ENCODE results near the gene ABHD4. TPM values are rescaled to one million over a fixed set of nuclear protein-coding genes. Genes with fewer than 3 reads are reported as not detected.

Gene ABHD4
- total and polyA plus RNA-seq, 4 donors: 20.3 to 47.4 (median 43.2) TPM

DNA sequence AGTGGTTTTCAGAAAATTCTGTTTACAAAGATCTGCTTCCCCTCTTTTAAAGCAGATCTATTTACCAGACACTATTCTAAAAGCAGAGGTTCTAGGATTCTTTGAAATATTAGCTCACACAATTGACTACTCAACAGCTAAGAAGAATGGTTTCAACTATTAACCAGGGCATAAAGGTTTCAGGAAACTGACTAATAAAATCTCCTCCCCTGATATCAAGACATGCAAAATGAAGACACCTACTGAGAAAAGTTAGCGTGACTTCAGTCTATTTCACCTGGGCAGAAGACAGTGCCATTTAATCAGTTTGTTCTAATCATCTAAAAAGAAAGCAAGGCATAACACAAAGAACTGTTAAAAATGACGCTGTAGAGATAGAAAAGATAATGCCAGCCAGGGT, 31.3 kb upstream of the ABHD4 start:
- no peaks in the 10 kb centered on the region for H3K9me3 ChIP-seq (ENCODE audit: control insufficient read depth, low read length)
- DNase-seq: no peak
- 91 to 98% methylated on average over 2 of the region's 2 CpGs for WGBS, 2 donors
- H3K27ac ChIP-seq (ENCODE audit: low read depth in 1 of 2, low read length in 2 of 2): no peak overlapping the region
- no peak for ATAC-seq (ENCODE audit: low FRiP score)
- H3K36me3 ChIP-seq (ENCODE audit: control insufficient read depth in 1 of 2, insufficient read depth in 2 of 2, low read length in 1 of 2): peaks cover 0 to 2% of the 10 kb centered on the region in 2 donors
- intact Hi-C loops (cut with DNase I): loop anchor here in 1 of 2 donors (10.0 kb wide), 1 partner anchor 248 kb away; the partner anchor contains the start of gene SLC7A7
- no peak overlapping the region for H3K4me3 ChIP-seq (ENCODE audit: low read length in 2 of 2)
- H3K27me3 ChIP-seq (ENCODE audit: control insufficient read depth in 1 of 2, insufficient read depth in 2 of 2, low read length in 1 of 2): no peaks in the 10 kb centered on the region
- H3K4me1 ChIP-seq (ENCODE audit: control insufficient read depth in 1 of 2, insufficient read depth in 2 of 2, low read length in 2 of 2): no peaks in the 10 kb centered on the region

DNA sequence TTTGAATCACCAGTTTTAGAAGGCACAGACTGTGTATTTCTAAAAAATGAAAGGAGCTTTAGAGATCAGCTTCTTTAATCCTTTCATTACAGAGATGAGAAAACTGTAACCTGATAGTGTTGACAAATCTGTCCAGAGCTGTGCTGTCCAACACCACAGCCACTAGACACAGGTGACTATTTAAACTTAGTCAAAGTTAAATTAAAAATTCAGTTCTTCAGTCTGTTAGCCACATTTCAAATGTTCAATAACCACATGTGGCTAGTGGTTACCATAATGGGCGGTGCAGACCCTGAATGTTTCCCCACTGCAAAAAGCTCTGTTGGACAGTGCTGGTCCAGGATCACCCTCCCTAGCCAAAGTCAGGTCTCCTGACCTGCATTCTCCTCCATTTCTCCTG, 30.7 kb upstream of the ABHD4 start:
- DNase-seq (no peak), ATAC-seq (ENCODE audit: low FRiP score) (no peak)
- intact Hi-C loops (cut with DNase I): loop anchor here in 1 of 2 donors (10.0 kb wide), 1 partner anchor 247 kb away; the partner anchor contains the start of gene SLC7A7
- H3K27me3 ChIP-seq (ENCODE audit: control insufficient read depth in 1 of 2, insufficient read depth in 2 of 2, low read length in 1 of 2): no peaks in the 10 kb centered on the region
- H3K4me1 ChIP-seq (ENCODE audit: control insufficient read depth in 1 of 2, insufficient read depth in 2 of 2, low read length in 2 of 2): no peaks in the 10 kb centered on the region
- 92 to 100% methylated on average over 1 of the region's 1 CpG for WGBS, 2 donors
- H3K9me3 ChIP-seq (ENCODE audit: control insufficient read depth, low read length): no peaks in the 10 kb centered on the region
- H3K27ac ChIP-seq (ENCODE audit: low read depth in 1 of 2, low read length in 2 of 2): no peak overlapping the region
- H3K36me3 ChIP-seq (ENCODE audit: control insufficient read depth in 1 of 2, insufficient read depth in 2 of 2, low read length in 1 of 2): peaks cover 1 to 2% of the 10 kb centered on the region in 2 donors
- no peak overlapping the region for H3K4me3 ChIP-seq (ENCODE audit: low read length in 2 of 2)

DNA sequence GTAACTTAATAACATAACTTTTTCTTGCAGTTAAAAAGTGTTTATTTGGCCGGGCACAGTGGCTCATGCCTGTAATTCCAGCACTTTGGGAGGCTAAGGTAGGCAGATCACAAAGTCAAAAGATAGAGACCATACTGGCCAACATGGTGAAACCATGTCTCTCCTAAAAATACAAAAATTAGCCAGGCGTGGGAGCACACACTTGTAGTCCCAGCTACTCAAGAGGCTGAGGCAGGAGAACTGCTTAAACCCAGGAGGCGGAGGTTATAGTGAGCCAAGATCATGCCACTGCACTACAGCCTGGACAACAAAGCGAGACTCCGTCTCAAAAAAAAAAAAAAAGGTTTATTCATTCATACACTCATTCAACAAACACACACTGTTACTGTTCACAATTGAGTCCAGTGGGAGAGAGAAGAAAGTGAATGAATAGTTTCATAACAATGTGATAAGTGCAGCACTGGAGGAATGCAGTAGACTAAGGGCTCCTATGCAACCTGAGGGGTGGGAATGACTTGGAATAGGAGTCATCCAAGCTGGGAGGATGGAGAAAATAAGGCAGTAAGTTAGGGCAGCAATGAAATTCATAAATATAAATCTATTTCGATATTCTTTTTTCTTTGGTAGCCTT, 28.9 kb upstream of the ABHD4 start:
- no peak for DNase-seq
- 82 to 86% methylated on average over 6 of the region's 6 CpGs for WGBS, 2 donors
- Histone ChIP-seq H3K4me1 (ENCODE audit: control insufficient read depth in 1 of 2, insufficient read depth in 2 of 2, low read length in 2 of 2) (no peaks in the 10 kb centered on the region), H3K27me3 (ENCODE audit: control insufficient read depth in 1 of 2, insufficient read depth in 2 of 2, low read length in 1 of 2) (no peaks in the 10 kb centered on the region), H3K9me3 (ENCODE audit: control insufficient read depth, low read length) (no peaks in the 10 kb centered on the region), H3K27ac (ENCODE audit: low read depth in 1 of 2, low read length in 2 of 2) (no peak overlapping the region), H3K4me3 (ENCODE audit: low read length in 2 of 2) (no peak overlapping the region), H3K36me3 (ENCODE audit: control insufficient read depth in 1 of 2, insufficient read depth in 2 of 2, low read length in 1 of 2) (peaks cover 2 to 3% of the 10 kb centered on the region in 2 donors)
- no peak for ATAC-seq (ENCODE audit: low FRiP score)
- intact Hi-C loops (cut with DNase I): loop anchor here in 1 of 2 donors (10.0 kb wide), 1 partner anchor 246 kb away; the partner anchor contains the start of gene SLC7A7

DNA sequence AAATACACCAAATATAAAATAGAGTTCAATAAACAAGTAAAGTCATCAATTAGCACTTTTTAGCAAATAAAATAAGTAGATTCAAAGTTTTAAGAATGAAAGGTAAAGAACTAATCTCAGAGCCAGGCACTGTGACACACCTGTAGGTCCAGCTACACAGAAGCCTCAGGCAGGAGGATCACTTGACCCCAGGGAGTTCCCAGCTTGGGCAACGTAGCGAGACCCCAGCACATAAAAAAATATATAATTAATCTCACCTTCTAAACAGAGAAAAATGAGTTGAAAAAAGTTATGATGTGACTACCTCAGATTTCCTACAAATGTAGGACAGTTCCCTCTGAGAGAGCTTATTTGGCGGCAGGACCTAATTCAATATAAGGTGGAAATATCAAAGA, 28.4 kb upstream of the ABHD4 start:
- no peaks in the 10 kb centered on the region for H3K9me3 ChIP-seq (ENCODE audit: control insufficient read depth, low read length)
- no peak for ATAC-seq (ENCODE audit: low FRiP score)
- no peaks in the 10 kb centered on the region for H3K27me3 ChIP-seq (ENCODE audit: control insufficient read depth in 1 of 2, insufficient read depth in 2 of 2, low read length in 1 of 2)
- 68 to 69% methylated on average over 3 of the region's 3 CpGs for WGBS, 2 donors
- intact Hi-C loops (cut with DNase I): loop anchor here (2.0 to 10.0 kb wide), 3 partner anchors 83 to 245 kb away; partner anchors contain the start of gene SLC7A7 (in 1 of the 2)
- peaks cover 0 to 3% of the 10 kb centered on the region in 2 donors for H3K36me3 ChIP-seq (ENCODE audit: control insufficient read depth in 1 of 2, insufficient read depth in 2 of 2, low read length in 1 of 2)
- H3K27ac ChIP-seq (ENCODE audit: low read depth in 1 of 2, low read length in 2 of 2): no peak overlapping the region
- H3K4me1 ChIP-seq (ENCODE audit: control insufficient read depth in 1 of 2, insufficient read depth in 2 of 2, low read length in 2 of 2): no peaks in the 10 kb centered on the region
- no peak overlapping the region for H3K4me3 ChIP-seq (ENCODE audit: low read length in 2 of 2)
- DNase-seq: no peak

DNA sequence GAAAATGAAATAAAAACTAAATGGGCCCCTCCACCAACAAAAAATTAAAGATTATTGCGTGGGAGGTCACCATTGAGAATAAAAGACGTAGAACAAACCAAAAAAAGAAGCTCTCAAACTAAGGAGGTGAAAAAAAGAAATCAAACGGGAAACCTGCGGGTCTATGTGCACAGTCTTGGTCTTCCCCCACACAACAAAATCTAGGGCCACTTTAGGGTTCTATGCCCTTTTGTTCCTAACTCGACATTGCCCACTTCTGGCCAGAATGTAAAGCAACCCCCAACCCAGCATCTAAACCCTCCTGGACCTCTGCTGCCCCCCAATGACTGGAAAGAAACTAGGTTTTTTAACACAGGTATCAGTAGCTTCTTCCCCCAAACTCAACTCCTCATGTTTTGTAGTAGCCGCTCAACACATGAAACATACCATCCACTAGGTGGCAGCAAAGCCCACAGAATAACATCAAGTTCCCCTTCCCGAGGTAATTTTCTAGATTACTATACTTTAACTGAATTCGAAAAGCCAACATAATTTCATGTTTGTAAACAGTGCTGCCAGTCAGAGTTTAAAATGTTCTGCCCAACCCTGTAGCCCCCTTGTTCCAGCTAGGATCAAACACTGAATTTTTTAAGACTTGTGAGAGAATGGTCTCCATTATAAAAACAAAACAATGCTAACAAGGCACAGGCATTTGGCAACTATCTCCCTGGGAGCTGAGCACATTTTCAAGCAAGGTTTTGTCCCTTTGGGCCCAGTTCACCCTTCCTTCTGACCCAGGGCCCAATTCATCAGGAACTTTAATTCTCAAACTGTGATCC, 27.8 kb upstream of the ABHD4 start:
- Histone ChIP-seq H3K27me3 (ENCODE audit: control insufficient read depth in 1 of 2, insufficient read depth in 2 of 2, low read length in 1 of 2) (no peaks in the 10 kb centered on the region), H3K9me3 (ENCODE audit: control insufficient read depth, low read length) (no peaks in the 10 kb centered on the region), H3K27ac (ENCODE audit: low read depth in 1 of 2, low read length in 2 of 2) (peak overlapping the region in 1 of 2 donors; percentile 30), H3K36me3 (ENCODE audit: control insufficient read depth in 1 of 2, insufficient read depth in 2 of 2, low read length in 1 of 2) (peaks cover 0 to 3% of the 10 kb centered on the region in 2 donors), H3K4me1 (ENCODE audit: control insufficient read depth in 1 of 2, insufficient read depth in 2 of 2, low read length in 2 of 2) (no peaks in the 10 kb centered on the region), H3K4me3 (ENCODE audit: low read length in 2 of 2) (no peak overlapping the region)
- 22 to 25% methylated on average over 8 of the region's 8 CpGs for WGBS, 2 donors
- ATAC-seq (ENCODE audit: low FRiP score) (peak; percentile 91), DNase-seq (peak in 1 of 2 donors; percentile 65)
- intact Hi-C loops (cut with DNase I): loop anchor here (2.0 to 5.0 kb wide), 2 partner anchors 82 kb away; no protein-coding TSS in a partner anchor

DNA sequence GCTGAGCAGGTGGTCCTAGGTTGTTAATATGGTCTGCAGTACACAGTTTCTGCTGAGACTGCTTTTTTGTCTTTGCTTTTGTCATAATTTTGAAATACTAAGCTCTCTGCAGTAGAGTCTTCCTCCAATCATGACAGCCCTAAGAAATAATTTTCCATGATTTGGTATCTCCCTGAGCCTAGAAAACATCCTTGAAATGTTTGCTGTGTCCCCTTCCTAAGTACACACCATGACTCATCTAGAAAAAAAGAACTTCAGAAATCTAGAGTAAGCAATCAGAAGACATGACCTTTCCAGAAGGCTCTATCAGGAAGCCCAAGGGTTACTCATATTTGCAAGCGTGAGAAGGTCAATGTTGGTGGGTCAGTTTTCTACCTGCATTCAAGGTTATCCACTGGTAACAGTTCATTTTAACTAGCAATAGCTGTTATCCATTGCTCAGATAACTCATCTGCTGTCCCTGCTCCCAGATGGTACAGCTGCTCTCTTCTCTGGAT, 25.5 kb upstream of the ABHD4 start:
- H3K36me3 ChIP-seq (ENCODE audit: control insufficient read depth in 1 of 2, insufficient read depth in 2 of 2, low read length in 1 of 2): peaks cover 0 to 3% of the 10 kb centered on the region in 2 donors
- ATAC-seq (ENCODE audit: low FRiP score) (no peak), DNase-seq (no peak)
- no peaks in the 10 kb centered on the region for H3K9me3 ChIP-seq (ENCODE audit: control insufficient read depth, low read length)
- no peaks in the 10 kb centered on the region for H3K27me3 ChIP-seq (ENCODE audit: control insufficient read depth in 1 of 2, insufficient read depth in 2 of 2, low read length in 1 of 2)
- WGBS, 2 donors: 71 to 85% methylated on average over 1 of the region's 1 CpG
- no peak overlapping the region for H3K27ac ChIP-seq (ENCODE audit: low read depth in 1 of 2, low read length in 2 of 2)
- H3K4me1 ChIP-seq (ENCODE audit: control insufficient read depth in 1 of 2, insufficient read depth in 2 of 2, low read length in 2 of 2): no peaks in the 10 kb centered on the region
- intact Hi-C loops (cut with DNase I): loop anchor here in 1 of 2 donors (1.0 to 5.0 kb wide), 2 partner anchors 39 to 80 kb away; no protein-coding TSS in a partner anchor
- H3K4me3 ChIP-seq (ENCODE audit: low read length in 2 of 2): no peak overlapping the region

DNA sequence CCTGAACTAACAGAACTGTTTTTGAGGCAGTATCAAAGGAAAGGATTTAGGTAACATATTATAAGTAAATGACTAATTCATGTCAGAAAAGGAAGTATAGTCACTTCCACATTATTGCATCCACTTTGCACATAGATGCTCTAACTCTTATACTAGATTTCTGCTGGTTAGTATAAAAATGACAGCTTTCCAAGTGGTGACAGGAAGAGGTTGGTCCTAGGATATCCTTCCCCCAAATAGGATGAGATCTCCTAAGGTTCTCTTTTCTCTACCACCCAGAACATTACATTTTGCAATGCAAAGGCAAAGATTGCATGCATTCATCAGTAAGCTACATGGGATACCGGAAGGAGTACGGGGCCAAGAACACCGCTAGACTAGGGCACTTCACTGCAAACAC, 24.3 kb upstream of the ABHD4 start:
- no peaks in the 10 kb centered on the region for H3K9me3 ChIP-seq (ENCODE audit: control insufficient read depth, low read length)
- H3K27me3 ChIP-seq (ENCODE audit: control insufficient read depth in 1 of 2, insufficient read depth in 2 of 2, low read length in 1 of 2): no peaks in the 10 kb centered on the region
- H3K4me3 ChIP-seq (ENCODE audit: low read length in 2 of 2): no peak overlapping the region
- 95 to 97% methylated on average over 3 of the region's 3 CpGs for WGBS, 2 donors
- intact Hi-C loops (cut with DNase I): loop anchor here in 1 of 2 donors (1.0 to 5.0 kb wide), 2 partner anchors 37 to 78 kb away; no protein-coding TSS in a partner anchor
- no peak overlapping the region for H3K27ac ChIP-seq (ENCODE audit: low read depth in 1 of 2, low read length in 2 of 2)
- ATAC-seq (ENCODE audit: low FRiP score) (no peak), DNase-seq (no peak)
- H3K36me3 ChIP-seq (ENCODE audit: control insufficient read depth in 1 of 2, insufficient read depth in 2 of 2, low read length in 1 of 2): peaks cover 0 to 3% of the 10 kb centered on the region in 2 donors
- H3K4me1 ChIP-seq (ENCODE audit: control insufficient read depth in 1 of 2, insufficient read depth in 2 of 2, low read length in 2 of 2): no peaks in the 10 kb centered on the region

DNA sequence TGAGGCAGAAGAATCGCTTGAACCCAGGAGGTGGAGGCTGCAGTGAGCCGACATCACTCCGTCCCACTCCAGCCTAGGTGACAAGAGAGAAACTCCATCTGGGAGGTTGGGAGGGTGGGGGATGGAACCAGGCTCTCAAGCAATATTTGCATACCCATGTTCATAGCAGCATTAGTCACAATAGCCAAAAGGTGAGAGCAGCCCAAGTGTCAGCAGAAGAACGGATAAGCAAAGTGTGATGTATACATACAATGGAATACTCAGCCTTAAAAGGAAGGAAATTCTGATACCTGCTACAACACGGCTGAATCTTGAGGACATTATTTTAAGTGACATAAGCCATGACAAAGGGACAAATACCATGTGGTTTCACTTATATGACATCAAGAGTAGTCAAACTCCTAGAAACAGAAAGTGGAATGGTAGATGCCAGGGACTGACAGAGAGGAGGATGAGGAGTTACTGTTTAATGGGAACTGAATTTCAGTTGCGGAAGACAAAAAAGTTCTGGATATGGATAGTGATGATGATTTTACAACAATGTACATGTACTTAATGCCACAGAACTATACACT, 20.7 kb upstream of the ABHD4 start:
- H3K27ac ChIP-seq (ENCODE audit: low read depth in 1 of 2, low read length in 2 of 2): no peak overlapping the region
- no peaks in the 10 kb centered on the region for H3K9me3 ChIP-seq (ENCODE audit: control insufficient read depth, low read length)
- no peaks in the 10 kb centered on the region for H3K27me3 ChIP-seq (ENCODE audit: control insufficient read depth in 1 of 2, insufficient read depth in 2 of 2, low read length in 1 of 2)
- no peaks in the 10 kb centered on the region for H3K4me1 ChIP-seq (ENCODE audit: control insufficient read depth in 1 of 2, insufficient read depth in 2 of 2, low read length in 2 of 2)
- DNase-seq: no peak
- H3K36me3 ChIP-seq (ENCODE audit: control insufficient read depth in 1 of 2, insufficient read depth in 2 of 2, low read length in 1 of 2): peaks cover 0 to 2% of the 10 kb centered on the region in 2 donors
- H3K4me3 ChIP-seq (ENCODE audit: low read length in 2 of 2): no peak overlapping the region
- 77 to 78% methylated on average over 6 of the region's 6 CpGs for WGBS, 2 donors
- intact Hi-C loops (cut with DNase I): no loop called here
- ATAC-seq (ENCODE audit: low FRiP score): no peak
